ENCODE data around the gene JPH3. TPM values are rescaled to one million over a fixed set of nuclear protein-coding genes. Genes with fewer than 3 reads are reported as not detected.

The JPH3 gene
- polyA plus RNA-seq, 2 of the 4 experiments (the other 2 are of a cell fraction) = 0.36 to 1.6 TPM

DNA sequence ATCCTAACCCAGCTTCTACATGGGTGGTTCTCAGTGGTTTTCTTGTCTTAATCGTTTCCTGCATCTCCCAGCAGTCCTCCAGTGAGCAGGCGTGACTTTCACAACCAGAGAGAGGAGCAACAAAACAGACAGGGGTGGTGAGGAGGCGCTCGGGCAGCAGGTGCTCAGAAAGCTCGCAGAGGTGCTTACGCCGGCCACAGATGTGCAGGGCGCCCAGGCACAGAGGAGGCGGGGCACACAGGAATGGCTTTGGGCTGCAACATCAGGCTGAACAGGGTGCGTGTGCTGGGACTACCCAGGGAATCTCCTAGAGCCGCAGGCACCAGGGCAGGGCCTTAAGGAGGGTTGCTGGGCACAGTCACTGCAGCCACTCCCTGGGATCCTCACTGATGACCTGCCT lies 130.9 kb downstream of the JPH3 start:
- 90% methylated on average over 11 of the region's 11 CpGs for WGBS (ENCODE audit: missing lambda C conversion rate)
- POLR2A ChIA-PET = no interaction called here

DNA sequence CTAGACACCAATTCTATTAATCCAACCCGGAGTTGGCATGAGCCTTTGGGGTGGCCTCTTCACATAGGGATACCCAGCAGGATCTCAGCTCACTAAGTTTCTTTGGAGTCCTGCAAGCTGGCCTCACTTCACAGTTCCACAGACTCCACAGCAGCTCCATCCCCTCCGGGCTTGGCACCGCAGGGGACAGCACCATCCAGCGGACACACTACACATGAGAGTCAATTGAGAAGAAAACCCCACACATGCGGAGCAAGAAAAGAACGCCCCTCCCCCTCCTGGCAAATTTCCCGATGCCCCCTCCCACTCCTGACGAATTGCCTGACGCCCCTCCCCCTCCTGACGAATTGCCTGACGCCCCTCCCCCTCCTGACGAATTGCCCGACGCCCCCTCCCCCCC lies 132.3 kb downstream of the JPH3 start:
- Histone ChIP-seq H3K4me1 (no peaks in the 10 kb centered on the region), H3K4me3 (no peak overlapping the region), H3K4me2 (no peak overlapping the region), H3K27ac (no peak overlapping the region), H3K9me3 (no peaks in the 10 kb centered on the region)
- CTCF ChIA-PET = interaction anchor here (0.5 to 0.7 kb wide), 3 partner anchors 10 to 826 kb away, joined by 3 read pairs; no protein-coding TSS in a partner anchor
- no peak for FAIRE-seq
- ATAC-seq = no peak
- TF ChIP-seq JUNB (IDR thresholded peaks at IDR 0.05) (no peak), PBX3 (IDR thresholded peaks at IDR 0.05) (no peak), TP53 (CRISPR knock-in tag; IDR thresholded peaks at IDR 0.05) (no peak), SREBF2 (IDR thresholded peaks at IDR 0.05) (no peak), MAZ (IDR thresholded peaks at IDR 0.05; ENCODE audit: borderline replicate concordance, low read depth, low read length) (no peak), BCL3 (IDR thresholded peaks at IDR 0.05) (no peak), RNF2 (IDR thresholded peaks at IDR 0.05; ENCODE audit: borderline replicate concordance, low read depth) (no peak), ZNF302 (CRISPR knock-in tag; IDR thresholded peaks at IDR 0.05) (no peak), SMC3 (IDR thresholded peaks at IDR 0.05) (no peak), BHLHE40 (IDR thresholded peaks at IDR 0.05; ENCODE audit: low read depth, low read length) (no peak), HOXB13 (CRISPR knock-in tag; IDR thresholded peaks at IDR 0.05; ENCODE audit: low read depth) (no peak), HOXA7 (CRISPR knock-in tag; IDR thresholded peaks at IDR 0.05) (no peak), POLR2AphosphoS2 (conservative IDR thresholded peaks at IDR 0.05; ENCODE audit: low read length) (no peak)
- POLR2A ChIA-PET = no interaction called here
- DNase-seq (ENCODE audit: low read depth in 1 of 2, low spot score in 1 of 2) = no peak
- 71% methylated on average over 9 of the region's 14 CpGs for WGBS (ENCODE audit: missing lambda C conversion rate)

More for the DNA sequence above, 130.9 kb downstream of the JPH3 start:
- TF ChIP-seq BCL3 (IDR thresholded peaks at IDR 0.05) (no peak), HOXB5 (CRISPR knock-in tag; IDR thresholded peaks at IDR 0.05) (no peak), PHF8 (IDR thresholded peaks at IDR 0.05; ENCODE audit: borderline replicate concordance, low read depth) (no peak), ZNF302 (CRISPR knock-in tag; IDR thresholded peaks at IDR 0.05) (no peak), RNF2 (IDR thresholded peaks at IDR 0.05; ENCODE audit: borderline replicate concordance, low read depth) (no peak), RCOR1 (IDR thresholded peaks at IDR 0.05; ENCODE audit: low read depth, low read length) (no peak), PBX3 (IDR thresholded peaks at IDR 0.05) (no peak), ELK1 (IDR thresholded peaks at IDR 0.05; ENCODE audit: low read depth, low read length) (no peak), NFE2L2 (conservative IDR thresholded peaks at IDR 0.05; ENCODE audit: low read length) (no peak), BHLHE40 (IDR thresholded peaks at IDR 0.05; ENCODE audit: low read depth, low read length) (no peak), HES2 (IDR thresholded peaks at IDR 0.05) (no peak)
- TF ChIP-seq, protein P1, sequence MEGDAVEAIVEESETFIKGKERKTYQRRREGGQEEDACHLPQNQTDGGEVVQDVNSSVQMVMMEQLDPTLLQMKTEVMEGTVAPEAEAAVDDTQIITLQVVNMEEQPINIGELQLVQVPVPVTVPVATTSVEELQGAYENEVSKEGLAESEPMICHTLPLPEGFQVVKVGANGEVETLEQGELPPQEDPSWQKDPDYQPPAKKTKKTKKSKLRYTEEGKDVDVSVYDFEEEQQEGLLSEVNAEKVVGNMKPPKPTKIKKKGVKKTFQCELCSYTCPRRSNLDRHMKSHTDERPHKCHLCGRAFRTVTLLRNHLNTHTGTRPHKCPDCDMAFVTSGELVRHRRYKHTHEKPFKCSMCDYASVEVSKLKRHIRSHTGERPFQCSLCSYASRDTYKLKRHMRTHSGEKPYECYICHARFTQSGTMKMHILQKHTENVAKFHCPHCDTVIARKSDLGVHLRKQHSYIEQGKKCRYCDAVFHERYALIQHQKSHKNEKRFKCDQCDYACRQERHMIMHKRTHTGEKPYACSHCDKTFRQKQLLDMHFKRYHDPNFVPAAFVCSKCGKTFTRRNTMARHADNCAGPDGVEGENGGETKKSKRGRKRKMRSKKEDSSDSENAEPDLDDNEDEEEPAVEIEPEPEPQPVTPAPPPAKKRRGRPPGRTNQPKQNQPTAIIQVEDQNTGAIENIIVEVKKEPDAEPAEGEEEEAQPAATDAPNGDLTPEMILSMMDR (IDR thresholded peaks at IDR 0.05) = no peak
- CTCF ChIA-PET = interaction anchor here (1.1 kb wide), 1 partner anchor 15 kb away, joined by 5 read pairs; no protein-coding TSS in a partner anchor
- FAIRE-seq = no peak
- peak; percentile 38 to 51; a peak in 3 of 6 replicates for ATAC-seq
- Histone ChIP-seq H3K4me3 (no peak overlapping the region), H3K4me2 (no peak overlapping the region), H3K27ac (no peak overlapping the region), H3K9me3 (no peaks in the 10 kb centered on the region), H3K4me1 (no peaks in the 10 kb centered on the region)
- DNase-seq (ENCODE audit: low read depth in 1 of 2, low spot score in 1 of 2) = no peak
